Smooth muscle cell (in vitro differentiated cells): ENCODE results near the gene MYOZ2. TPM values are rescaled to one million over a fixed set of nuclear protein-coding genes. Genes with fewer than 3 reads are reported as not detected.
A peak's percentile ranks its signal among the peaks of the same experiment; 100 is the strongest.

Source experiments
- DNase-seq: peaks from one replicate; lab custom pipeline; 2025; ENCODE audit not compliant: unreplicated experiment; lab: John Stamatoyannopoulos, UW
- H2AFZ ChIP-seq: fragments of 200-600 bp; sonication (generic); 2 replicates; pipeline ENCODE4 v1.6.0; 2016; ENCODE audit warnings: antibody characterized with exemption, low read depth, mild to moderate bottlenecking
- H3F3A ChIP-seq: fragments of 200-600 bp; sonication (generic); 2 replicates; pipeline ENCODE4 v1.6.0; 2017; ENCODE audit warnings: antibody characterized with exemption, low read depth
- H3K27ac ChIP-seq: fragments of 200-600 bp; sonication (generic); 2 replicates; pipeline ENCODE4 v1.5.1; 2016; ENCODE audit warnings: low read depth, mild to moderate bottlenecking
- H3K27me3 ChIP-seq: fragments of 200-600 bp; sonication (generic); 2 replicates; pipeline ENCODE4 v1.6.1; 2016; ENCODE audit warnings: low read depth, mild to moderate bottlenecking
- H3K36me3 ChIP-seq: fragments of 200-600 bp; sonication (generic); 2 replicates; pipeline ENCODE4 v1.5.1; 2016; ENCODE audit warnings: low read depth
- H3K4me1 ChIP-seq: fragments of 200-600 bp; sonication (generic); 2 replicates; pipeline ENCODE4 v1.5.1; 2016; ENCODE audit warnings: low read depth
- H3K4me2 ChIP-seq: fragments of 200-600 bp; sonication (generic); 2 replicates; pipeline ENCODE4 v1.6.0; 2016; ENCODE audit warnings: mild to moderate bottlenecking
- H3K4me3 ChIP-seq: fragments of 200-600 bp; sonication (generic); 2 replicates; pipeline ENCODE4 v1.5.1; 2016; ENCODE audit warnings: mild to moderate bottlenecking
- H3K79me2 ChIP-seq: fragments of 200-600 bp; sonication (generic); 2 replicates; pipeline ENCODE4 v1.6.0; 2016; ENCODE audit warnings: low read depth, mild to moderate bottlenecking
- H3K9ac ChIP-seq: fragments of 200-600 bp; sonication (generic); 2 replicates; pipeline ENCODE4 v1.6.0; 2016; ENCODE audit warnings: low read depth
- H3K9me3 ChIP-seq: fragments of 200-600 bp; sonication (generic); replicated peaks from 2 replicates; pipeline ENCODE4 v1.5.1; 2016; ENCODE audit warnings: low read depth
- H4K20me1 ChIP-seq: fragments of 200-600 bp; sonication (generic); 2 replicates; pipeline ENCODE4 v1.6.0; 2016; ENCODE audit warnings: low read depth
- WGBS: methylation state at CpG from one replicate; pipeline ENCODE4 v1.1.7; 2016; ENCODE audit warnings: low lambda C conversion rate; 5-methylcytosine and 5-hydroxymethylcytosine counted together
- polyA plus RNA-seq: library from polyadenylated mRNA; unstranded; fragments of >200 nt; fragmentation: Nextera tagmentation; extraction: Ambion mirVana; gene quantifications from 2 replicates; pipeline ENCODE4 v1.2.1, GENCODE V29; 2016
- total RNA-seq: library from RNA; depleted of rRNA; stranded (reverse); fragments of >200 nt; gene quantifications from 2 replicates; pipeline ENCODE4 v1.2.3, GENCODE V29; 2014
- TF ChIP-seq, protein P1 (sequence below): fragments of 200-600 bp; sonication (generic); IDR thresholded peaks from 2 replicates; pipeline ENCODE4 v1.5.1; 2017; ENCODE audit warnings: borderline replicate concordance, mild to moderate bottlenecking, antibody characterized with exemption; ENCODE audit not compliant: insufficient read depth, poor library complexity, severe bottlenecking

The MYOZ2 gene
- total and polyA plus RNA-seq, 2 experiments from 2014 or later: not detected

DNA sequence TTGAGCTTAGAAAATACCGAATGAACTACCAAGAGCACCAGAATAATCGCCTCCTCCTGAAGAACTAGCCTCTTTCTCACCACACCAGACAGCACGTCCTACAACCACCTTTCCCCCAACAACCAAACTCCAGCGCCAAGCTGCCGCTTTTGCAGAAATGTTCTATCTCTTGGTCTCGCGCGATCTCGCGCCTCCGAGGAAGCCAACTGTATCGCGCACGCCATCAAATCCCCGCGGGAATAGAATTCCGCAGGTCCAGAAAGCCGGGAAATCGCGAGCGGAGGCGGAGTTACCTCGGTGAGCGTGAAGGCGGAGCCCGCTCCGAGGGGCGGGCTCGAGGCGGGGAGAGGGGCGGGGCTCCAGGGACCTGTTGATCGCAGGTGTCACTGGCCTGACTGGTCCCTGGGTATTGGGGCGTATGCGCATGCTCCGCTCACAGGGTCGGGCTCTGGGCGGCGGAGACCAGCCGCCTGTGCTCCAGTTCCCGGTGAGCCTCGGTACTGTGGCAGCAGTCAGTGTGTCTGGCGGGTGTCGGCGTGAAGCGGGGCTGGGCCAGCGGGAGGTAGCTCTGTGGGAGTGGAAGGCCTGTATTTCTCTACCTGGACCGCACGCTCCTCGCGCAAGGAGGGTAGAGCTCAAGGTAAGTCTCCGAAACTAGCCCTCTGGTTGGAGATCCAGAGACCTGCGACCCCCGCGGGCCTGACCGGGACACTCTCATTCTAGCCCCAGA is 76.8 kb downstream of the MYOZ2 start, which contains the start of gene USP53:
USP53 (plus strand) TSS at position 480 of the 730 bp plus-strand sequence. CDS start 27,047 bp downstream, outside the sequence.
- peaks cover 31% of the 10 kb centered on the region for H3K79me2 ChIP-seq
- H3K9ac ChIP-seq: peak within 1 kb of the TSS; percentile 91
- H3K4me3 ChIP-seq: peak within 1 kb of the TSS; percentile 73
- H4K20me1 ChIP-seq: no peaks in the 10 kb centered on the region
- peak within 1 kb of the TSS; percentile 86 for H3K27ac ChIP-seq
- H3K36me3 ChIP-seq: no peaks in the 10 kb centered on the region
- H3K27me3 ChIP-seq: no peaks in the 10 kb centered on the region
- peak within 1 kb of the TSS; percentile 93 for H2AFZ ChIP-seq
- TF ChIP-seq, protein P1, sequence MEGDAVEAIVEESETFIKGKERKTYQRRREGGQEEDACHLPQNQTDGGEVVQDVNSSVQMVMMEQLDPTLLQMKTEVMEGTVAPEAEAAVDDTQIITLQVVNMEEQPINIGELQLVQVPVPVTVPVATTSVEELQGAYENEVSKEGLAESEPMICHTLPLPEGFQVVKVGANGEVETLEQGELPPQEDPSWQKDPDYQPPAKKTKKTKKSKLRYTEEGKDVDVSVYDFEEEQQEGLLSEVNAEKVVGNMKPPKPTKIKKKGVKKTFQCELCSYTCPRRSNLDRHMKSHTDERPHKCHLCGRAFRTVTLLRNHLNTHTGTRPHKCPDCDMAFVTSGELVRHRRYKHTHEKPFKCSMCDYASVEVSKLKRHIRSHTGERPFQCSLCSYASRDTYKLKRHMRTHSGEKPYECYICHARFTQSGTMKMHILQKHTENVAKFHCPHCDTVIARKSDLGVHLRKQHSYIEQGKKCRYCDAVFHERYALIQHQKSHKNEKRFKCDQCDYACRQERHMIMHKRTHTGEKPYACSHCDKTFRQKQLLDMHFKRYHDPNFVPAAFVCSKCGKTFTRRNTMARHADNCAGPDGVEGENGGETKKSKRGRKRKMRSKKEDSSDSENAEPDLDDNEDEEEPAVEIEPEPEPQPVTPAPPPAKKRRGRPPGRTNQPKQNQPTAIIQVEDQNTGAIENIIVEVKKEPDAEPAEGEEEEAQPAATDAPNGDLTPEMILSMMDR: no peak
- peak within 1 kb of the TSS; percentile 89 for H3K4me2 ChIP-seq
- no peaks in the 10 kb centered on the region for H3F3A ChIP-seq
- DNase-seq: peak; percentile 88
- H3K4me1 ChIP-seq: peaks cover 6% of the 10 kb centered on the region
- no peaks in the 10 kb centered on the region for H3K9me3 ChIP-seq
- WGBS: 1% methylated on average over 54 of the region's 55 CpGs

DNA sequence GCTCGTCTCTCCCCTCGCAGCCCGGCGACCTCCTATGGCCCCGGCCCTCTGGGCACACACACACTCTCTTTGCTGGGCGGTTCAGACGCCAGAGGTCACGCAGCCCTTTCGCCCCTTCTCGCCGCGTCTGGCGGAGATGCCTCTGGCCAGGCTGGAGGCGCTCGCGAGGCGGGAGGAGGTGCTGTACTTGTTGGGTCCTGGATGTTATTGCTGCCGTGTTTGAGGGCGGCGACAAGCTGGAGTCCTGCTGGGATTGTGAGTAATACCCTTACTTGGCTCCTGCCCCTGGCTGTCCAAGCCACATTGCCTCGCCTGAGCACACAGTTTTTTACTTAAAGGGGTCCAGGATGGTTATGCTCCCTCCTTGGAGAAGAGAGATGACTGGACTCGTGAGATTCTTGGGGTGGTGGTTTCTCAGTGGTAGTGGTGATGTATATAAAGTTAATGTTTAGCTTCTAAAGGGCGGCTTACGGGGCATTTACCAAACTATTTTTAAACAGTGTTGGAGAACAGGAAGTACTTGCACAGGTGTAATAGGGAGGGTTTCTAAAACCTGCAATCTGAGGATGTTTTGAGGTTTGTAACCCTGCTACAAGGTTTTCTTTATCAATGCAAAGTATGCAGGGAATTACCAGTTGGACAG is 77.5 kb downstream of the MYOZ2 start:
- DNase-seq: peak; percentile 83
- 3% methylated on average over 24 of the region's 24 CpGs for WGBS
- H2AFZ ChIP-seq: peak overlapping the region; percentile 70

DNA sequence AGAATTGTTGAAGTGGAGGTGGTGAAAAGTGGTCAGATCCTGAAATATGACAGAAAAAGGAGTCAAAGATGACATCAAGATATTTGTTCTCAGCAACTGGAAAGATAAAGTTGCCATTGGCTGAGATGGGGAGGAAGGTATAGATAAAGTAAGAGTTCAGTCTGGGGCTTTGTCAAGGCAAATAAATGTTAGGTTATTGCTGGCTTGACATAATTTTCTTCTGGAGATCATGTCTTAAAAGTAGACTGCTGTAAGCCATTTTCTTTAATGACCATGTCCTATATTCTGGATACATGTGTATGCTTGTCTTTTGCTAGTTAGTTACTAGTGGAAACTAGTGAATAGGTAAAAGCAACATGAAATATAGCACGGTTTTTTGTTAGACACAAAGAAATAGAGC is 82.5 kb downstream of the MYOZ2 start:
- DNase-seq: no peak
- Histone ChIP-seq H3K9me3 (no peaks in the 10 kb centered on the region), H2AFZ (no peak overlapping the region), H3K79me2 (peaks cover 34% of the 10 kb centered on the region), H4K20me1 (no peaks in the 10 kb centered on the region), H3K9ac (no peak overlapping the region), H3K36me3 (no peaks in the 10 kb centered on the region), H3K4me1 (peaks cover 6% of the 10 kb centered on the region), H3K27me3 (no peaks in the 10 kb centered on the region), H3F3A (no peaks in the 10 kb centered on the region), H3K27ac (no peak overlapping the region), H3K4me3 (no peak overlapping the region), H3K4me2 (no peak overlapping the region)
- WGBS: 92% methylated on average over 1 of the region's 1 CpG
- TF ChIP-seq, protein P1: no peak

More for the DNA sequence above, 77.5 kb downstream of the MYOZ2 start:
- TF ChIP-seq, protein P1: no peak
- H3K36me3 ChIP-seq: no peaks in the 10 kb centered on the region
- H4K20me1 ChIP-seq: no peaks in the 10 kb centered on the region
- H3F3A ChIP-seq: no peaks in the 10 kb centered on the region
- no peaks in the 10 kb centered on the region for H3K9me3 ChIP-seq
- H3K27ac ChIP-seq: peak overlapping the region; percentile 80
- H3K4me3 ChIP-seq: peak overlapping the region; percentile 73
- peaks cover 6% of the 10 kb centered on the region for H3K4me1 ChIP-seq
- H3K79me2 ChIP-seq: peaks cover 31% of the 10 kb centered on the region
- peak overlapping the region; percentile 62 for H3K9ac ChIP-seq
- no peaks in the 10 kb centered on the region for H3K27me3 ChIP-seq
- peak overlapping the region; percentile 89 for H3K4me2 ChIP-seq
